SH-SY5Y (cell line): Measurements from ENCODE around the gene CHAMP1.

ENCODE experiments used
- GATA2 ChIP-seq: IDR thresholded peaks from 2 replicates; pipeline ENCODE4 v1.6.1; 2011; ENCODE audit warnings: mild to moderate bottlenecking, low read depth, low read length
- GATA3 ChIP-seq: IDR thresholded peaks from 2 replicates; pipeline ENCODE4 v1.6.1; 2011; ENCODE audit warnings: low read depth, mild to moderate bottlenecking, low read length, moderate library complexity

DNA sequence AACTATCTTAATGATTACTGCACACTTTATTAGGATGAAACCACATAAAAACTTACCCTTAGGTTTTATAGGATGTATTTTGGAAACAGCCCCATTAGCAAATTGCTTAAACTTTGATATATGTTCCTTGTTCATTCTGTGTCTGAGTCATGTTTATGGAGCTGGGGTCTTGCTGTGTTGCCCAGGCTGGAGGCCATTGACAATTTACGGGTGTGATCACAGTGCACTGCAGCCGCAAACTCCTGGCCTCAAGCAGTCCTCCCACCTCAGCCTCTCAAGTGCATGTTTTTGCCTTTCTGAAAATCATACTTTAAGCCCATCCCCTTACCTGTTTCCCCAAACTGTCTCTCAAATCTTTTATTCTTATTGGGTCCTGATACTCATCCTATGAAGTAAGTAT lies 5.2 kb upstream of the CHAMP1 start:
- TF ChIP-seq GATA2 = no peak
- TF ChIP-seq GATA3 = no peak
